Right atrium auricular region (tissue), 2 donors: ENCODE measurements around the gene CDK14. TPM values are rescaled to one million over a fixed set of nuclear protein-coding genes. Genes with fewer than 3 reads are reported as not detected.

ENCODE experiments used
- DNase-seq: peaks from one replicate; pipeline ENCODE4 v3.0.0-alpha.2; 2019; ENCODE audit warnings: low spot score
- H3K27ac ChIP-seq, 2 donors: fragments of 200-600 bp; sonication (generic); 1 replicate in 1 of 2; 2 replicates in 1 of 2; pipeline ENCODE4 v1.5.1; 2016 to 2019
- H3K27me3 ChIP-seq, 2 donors: fragments of 200-600 bp; sonication (generic); one replicate each; pipeline versions ENCODE4 v1.5.1 to v1.6.0; 2017 to 2019
- H3K36me3 ChIP-seq: fragments of 200-600 bp; sonication (generic); one replicate; pipeline ENCODE4 v1.5.1; 2016
- H3K4me1 ChIP-seq, 2 donors: fragments of 200-600 bp; sonication (generic); one replicate each; pipeline versions ENCODE4 v1.5.1 to v1.6.0; 2017 to 2019
- H3K4me3 ChIP-seq, 2 donors: fragments of 200-600 bp; sonication (generic); 1 replicate in 1 of 2; 2 replicates in 1 of 2; pipeline ENCODE4 v1.5.1; 2017 to 2019; ENCODE audit warnings: mild to moderate bottlenecking in 1 of 2, moderate library complexity in 1 of 2
- H3K9me3 ChIP-seq, 2 donors: fragments of 200-600 bp; sonication (generic); one replicate each; pipeline ENCODE4 v1.5.1; 2019
- CTCF ChIP-seq, 2 donors: fragments of 200-600 bp; sonication (generic); IDR thresholded peaks; one replicate each; pipeline ENCODE4 v1.5.1; 2019; ENCODE audit warnings: antibody characterized with exemption in 2 of 2
- total RNA-seq, 2 donors: library from RNA; depleted of rRNA; stranded (reverse); fragments of >200 nt; gene quantifications; one replicate each; pipeline ENCODE4 v1.1.0, GENCODE V29; 2016

CDK14 gene
- total RNA-seq, 2 donors from 2014 or later = 21.5 to 37.9 TPM

GRCh38 chr7:90603346-90603745 lies 7.2 kb downstream of the CDK14 start:
- Histone ChIP-seq H3K36me3 (no peaks in the 10 kb centered on the region), H3K4me1 (peaks cover 0 to 7% of the 10 kb centered on the region in 2 donors), H3K27me3 (no peaks in the 10 kb centered on the region), H3K9me3 (no peaks in the 10 kb centered on the region), H3K4me3 (no peak overlapping the region), H3K27ac (no peak overlapping the region)
- no peak for TF ChIP-seq CTCF (IDR thresholded peaks at IDR 0.05)
- no peak for DNase-seq

GRCh38 chr7:90604383-90604782 lies 8.3 kb downstream of the CDK14 start:
- H3K27ac ChIP-seq = no peak overlapping the region
- H3K9me3 ChIP-seq = no peaks in the 10 kb centered on the region
- H3K27me3 ChIP-seq = no peaks in the 10 kb centered on the region
- peaks cover 0 to under 1% of the 10 kb centered on the region in 2 donors for H3K4me1 ChIP-seq
- no peaks in the 10 kb centered on the region for H3K36me3 ChIP-seq
- no peak for DNase-seq
- H3K4me3 ChIP-seq = no peak overlapping the region
- no peak for TF ChIP-seq CTCF (IDR thresholded peaks at IDR 0.05)

DNA sequence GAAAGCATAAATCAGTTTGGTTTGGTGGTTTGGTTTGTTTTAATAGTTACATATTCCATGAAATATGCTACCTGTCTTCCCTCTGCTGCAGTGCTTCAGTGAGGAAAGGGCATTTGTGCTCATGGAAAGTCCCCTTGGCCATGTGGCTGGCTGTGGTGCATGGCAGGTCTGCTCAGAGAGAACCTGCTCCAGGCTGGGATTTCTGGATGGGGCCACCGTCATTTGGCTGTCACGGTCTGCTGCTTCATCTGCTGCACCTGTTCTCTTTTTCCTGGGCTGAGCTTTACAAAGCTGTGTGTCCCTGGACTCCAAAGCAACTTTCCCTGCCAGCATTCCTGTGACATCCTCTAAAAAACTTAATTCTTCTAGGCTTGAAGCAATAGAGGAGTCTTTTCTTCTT lies 8.9 kb downstream of the CDK14 start:
- Histone ChIP-seq H3K9me3 (no peaks in the 10 kb centered on the region), H3K27me3 (no peaks in the 10 kb centered on the region), H3K4me1 (peaks cover 0 to 5% of the 10 kb centered on the region in 2 donors), H3K27ac (no peak overlapping the region), H3K36me3 (no peaks in the 10 kb centered on the region), H3K4me3 (no peak overlapping the region)
- DNase-seq = no peak
- TF ChIP-seq CTCF (IDR thresholded peaks at IDR 0.05) = no peak

DNA sequence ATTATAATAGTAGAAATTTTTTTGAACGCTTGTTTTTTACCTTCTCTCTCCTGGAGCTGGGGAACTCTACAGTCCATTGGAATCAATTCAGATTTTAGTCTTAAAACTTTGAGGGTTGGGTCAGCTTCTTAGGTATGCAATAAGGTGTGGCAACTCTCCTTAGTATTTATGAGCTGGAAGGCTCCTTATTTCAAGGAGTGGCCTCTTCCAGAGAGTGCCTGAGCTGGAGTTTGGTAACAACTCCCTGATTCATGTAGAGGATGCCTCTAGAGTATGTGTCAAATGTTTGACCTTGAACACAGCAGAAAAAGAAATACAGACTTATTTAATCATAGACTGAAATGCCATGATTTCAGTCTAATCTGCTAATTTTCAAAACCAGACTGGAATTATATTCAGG lies 11.1 kb downstream of the CDK14 start:
- Histone ChIP-seq H3K4me1 (peaks cover 0 to 7% of the 10 kb centered on the region in 2 donors), H3K9me3 (no peaks in the 10 kb centered on the region), H3K4me3 (no peak overlapping the region), H3K27me3 (no peaks in the 10 kb centered on the region), H3K27ac (no peak overlapping the region), H3K36me3 (no peaks in the 10 kb centered on the region)
- TF ChIP-seq CTCF (IDR thresholded peaks at IDR 0.05) = no peak
- no peak for DNase-seq

GRCh38 chr7:90610105-90610504 lies 14.0 kb downstream of the CDK14 start:
- Histone ChIP-seq H3K4me3 (no peak overlapping the region), H3K4me1 (peaks cover 0 to 7% of the 10 kb centered on the region in 2 donors), H3K27ac (peak overlapping the region in 1 of 2 donors; percentile 70), H3K36me3 (no peaks in the 10 kb centered on the region), H3K27me3 (no peaks in the 10 kb centered on the region), H3K9me3 (no peaks in the 10 kb centered on the region)
- no peak for DNase-seq
- TF ChIP-seq CTCF (IDR thresholded peaks at IDR 0.05) = no peak

- no peak for TF ChIP-seq CTCF (IDR thresholded peaks at IDR 0.05)
- DNase-seq = no peak
- Histone ChIP-seq H3K27me3 (no peaks in the 10 kb centered on the region), H3K4me3 (no peak overlapping the region), H3K4me1 (peaks cover 0 to 7% of the 10 kb centered on the region in 2 donors), H3K9me3 (no peaks in the 10 kb centered on the region), H3K36me3 (no peaks in the 10 kb centered on the region), H3K27ac (peak overlapping the region in 1 of 2 donors; percentile 70)
These were observed 15.0 kb downstream of the CDK14 start for GRCh38 chr7:90611115-90611514.
